CD4-positive, alpha-beta T cell treated with Interleukin-10 for 1 hour (primary cell): ENCODE data around the gene GALNT9.

ENCODE experiments used
- DNase-seq: peaks from one replicate; pipeline ENCODE4 v3.0.0-alpha.2; 2020

Gene GALNT9

GRCh38 chr12:132179431-132180362, 149.7 kb downstream of the GALNT9 start:
- DNase-seq, result no peak

GRCh38 chr12:132178801-132179401, 150.5 kb downstream of the GALNT9 start:
- DNase-seq, result peak; percentile 39

DNA sequence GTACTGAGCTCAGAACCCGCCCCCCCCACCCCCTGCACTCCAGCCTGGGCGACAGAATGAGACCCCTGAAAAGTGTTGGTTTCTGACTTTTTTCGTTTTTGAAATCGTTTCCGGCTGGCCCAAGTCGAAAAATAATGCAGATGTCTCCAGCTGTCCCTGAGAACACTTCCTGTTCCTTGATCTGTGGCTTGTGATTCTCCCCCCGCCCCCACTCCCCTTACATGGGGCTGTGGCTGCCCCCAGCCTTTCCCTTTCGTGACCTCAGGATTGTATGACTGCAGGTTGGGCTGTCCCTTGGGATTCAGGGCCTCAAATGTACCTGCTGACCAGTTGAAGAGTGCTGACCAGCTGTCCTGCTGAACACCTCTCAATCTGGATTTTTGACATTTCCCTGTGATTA, 151.1 kb downstream of the GALNT9 start:
- no peak for DNase-seq

DNA sequence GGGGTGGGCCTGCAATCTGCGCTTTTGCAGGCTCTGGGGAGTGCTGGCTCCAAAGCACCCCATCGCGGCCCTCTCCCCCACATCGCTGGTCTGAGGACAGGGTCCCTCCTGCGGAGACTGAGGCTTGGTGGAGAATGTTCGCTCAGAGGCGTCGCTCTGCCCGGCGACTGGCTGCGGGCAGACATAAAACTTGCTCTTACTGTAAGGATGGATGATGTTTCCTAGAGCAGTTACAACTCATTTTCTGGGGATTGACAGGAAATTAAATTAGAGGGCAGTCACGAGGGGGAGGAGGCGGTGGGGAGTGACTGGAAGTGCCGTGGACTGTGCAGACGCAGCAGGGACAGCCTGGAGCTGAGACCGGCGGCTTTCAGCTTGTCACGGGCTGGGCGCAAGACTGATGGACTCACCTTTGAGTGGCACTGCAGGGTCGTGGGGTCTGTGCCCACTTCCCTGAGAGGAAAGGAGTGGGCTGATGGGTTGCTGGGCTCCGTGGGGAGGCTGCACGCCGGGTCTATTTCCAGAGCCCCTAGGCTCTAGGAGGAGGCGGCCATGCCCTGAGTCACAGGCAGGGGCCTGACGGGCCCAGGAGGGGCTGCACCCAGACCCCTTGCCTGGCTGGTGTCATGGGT, 152.4 kb downstream of the GALNT9 start:
- no peak for DNase-seq

- no peak for DNase-seq
Observed at GRCh38 chr12:132176385-132176919, 152.9 kb downstream of the GALNT9 start.

DNA sequence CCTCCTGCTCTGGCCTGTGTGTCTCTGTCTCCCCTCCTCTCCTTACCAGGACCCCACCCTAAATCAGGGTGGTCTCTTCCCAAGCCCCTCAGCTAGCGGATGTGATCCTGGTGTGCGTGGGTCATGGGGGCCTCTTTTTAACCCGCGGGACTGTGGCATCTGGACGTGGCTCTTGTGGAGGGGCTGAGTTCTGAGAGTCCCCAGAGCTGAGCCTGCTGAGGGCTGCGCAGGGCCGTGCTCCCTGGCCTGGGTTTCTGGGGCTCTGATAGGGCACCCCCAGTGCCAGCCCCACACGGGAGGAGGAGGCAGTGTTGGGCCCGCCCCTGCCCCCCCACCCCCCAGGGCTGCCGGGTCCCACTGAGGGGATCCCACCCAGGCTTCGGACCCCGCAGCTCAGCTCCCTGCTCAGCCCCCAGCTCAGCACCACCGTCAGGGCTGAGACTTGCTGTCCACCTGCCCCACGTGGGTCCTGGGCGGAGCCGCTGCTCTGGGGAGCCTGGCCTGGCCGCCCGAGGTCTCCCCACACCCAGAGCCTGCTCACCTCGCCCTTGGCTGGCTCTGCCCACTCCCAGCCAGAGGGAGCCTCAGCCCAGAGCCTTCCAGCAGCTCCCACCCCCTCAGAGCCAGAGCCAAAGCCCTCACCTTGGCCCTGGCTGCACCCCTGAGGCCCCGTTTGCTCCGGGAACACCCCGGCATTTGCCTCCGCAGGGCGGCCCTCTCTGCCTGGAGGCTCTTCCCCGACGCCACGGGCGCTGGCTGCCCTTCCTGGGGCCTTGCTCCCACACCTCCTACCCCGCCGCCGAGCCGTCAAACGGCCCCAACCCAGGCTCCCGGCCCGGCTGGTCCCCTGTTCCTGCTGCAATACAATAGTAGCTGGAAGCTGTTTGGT, 153.6 kb downstream of the GALNT9 start:
- DNase-seq, result no peak

- DNase-seq, result no peak
Observed at GRCh38 chr12:132174839-132175490, 154.4 kb downstream of the GALNT9 start.

- no peak for DNase-seq
Observed at GRCh38 chr12:132174015-132174838, 155.2 kb downstream of the GALNT9 start.

DNA sequence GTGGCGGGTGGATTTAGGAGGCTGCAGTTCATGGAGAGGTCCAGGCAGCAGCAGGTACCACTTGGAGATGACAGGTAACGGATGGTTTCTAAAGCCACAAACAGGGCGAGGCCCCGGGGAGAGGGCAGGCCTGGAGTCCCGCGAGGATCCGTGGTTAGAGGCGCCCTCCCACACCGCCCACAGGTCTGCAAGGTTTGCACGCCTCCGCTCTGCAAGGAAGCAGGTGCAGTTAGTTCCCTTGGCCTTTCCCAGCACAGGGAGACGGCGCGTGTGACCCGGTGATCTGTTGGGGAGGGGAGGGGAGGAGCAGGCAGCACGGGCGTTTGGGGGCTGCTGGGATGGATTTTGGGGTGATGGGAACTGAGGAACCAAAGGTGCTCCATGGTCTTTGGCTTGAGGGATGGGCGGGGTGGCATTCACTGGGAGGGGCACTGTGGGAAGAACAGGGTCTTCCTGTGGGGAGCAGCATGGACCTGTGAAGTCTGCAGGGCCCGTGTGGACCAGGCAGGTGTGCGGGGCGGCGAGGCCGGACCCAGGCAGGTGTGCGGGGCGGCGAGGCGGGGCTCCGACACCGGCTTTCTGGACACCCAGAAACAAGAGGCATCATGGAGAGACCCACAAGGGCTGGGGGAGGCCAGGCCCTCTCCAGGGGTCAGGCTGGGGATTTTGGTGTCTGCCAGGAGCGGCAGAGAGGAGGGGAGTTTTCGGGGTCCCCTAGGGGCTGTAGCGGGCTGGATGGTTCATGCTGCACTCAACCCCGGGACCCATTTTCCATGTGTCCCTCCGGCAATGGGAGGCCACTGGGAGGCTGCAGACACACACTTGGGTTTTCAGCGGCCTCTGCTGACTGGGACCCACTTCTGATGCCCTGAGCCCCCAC, 156.0 kb downstream of the GALNT9 start:
- no peak for DNase-seq

DNA sequence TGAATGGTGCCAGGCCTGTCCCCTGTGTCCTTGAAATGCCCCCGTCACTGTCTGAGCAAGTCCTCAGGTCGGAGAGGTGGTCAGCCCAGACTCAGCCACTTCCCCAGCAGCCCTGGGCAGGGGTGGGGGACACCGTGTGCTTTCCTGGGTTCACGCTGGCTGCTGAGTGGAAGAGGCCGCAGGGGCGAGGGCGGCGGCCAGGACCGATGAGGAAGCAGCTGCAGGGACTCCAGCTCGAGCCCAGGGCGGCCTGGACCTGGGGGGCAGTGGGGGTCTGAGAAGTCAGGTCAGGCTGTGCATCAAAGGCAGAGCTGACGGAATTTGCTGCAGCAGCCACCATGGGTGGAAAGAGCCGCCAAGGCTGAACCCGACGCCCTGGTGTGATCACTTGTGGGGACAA, 156.8 kb downstream of the GALNT9 start:
- DNase-seq, result no peak

DNA sequence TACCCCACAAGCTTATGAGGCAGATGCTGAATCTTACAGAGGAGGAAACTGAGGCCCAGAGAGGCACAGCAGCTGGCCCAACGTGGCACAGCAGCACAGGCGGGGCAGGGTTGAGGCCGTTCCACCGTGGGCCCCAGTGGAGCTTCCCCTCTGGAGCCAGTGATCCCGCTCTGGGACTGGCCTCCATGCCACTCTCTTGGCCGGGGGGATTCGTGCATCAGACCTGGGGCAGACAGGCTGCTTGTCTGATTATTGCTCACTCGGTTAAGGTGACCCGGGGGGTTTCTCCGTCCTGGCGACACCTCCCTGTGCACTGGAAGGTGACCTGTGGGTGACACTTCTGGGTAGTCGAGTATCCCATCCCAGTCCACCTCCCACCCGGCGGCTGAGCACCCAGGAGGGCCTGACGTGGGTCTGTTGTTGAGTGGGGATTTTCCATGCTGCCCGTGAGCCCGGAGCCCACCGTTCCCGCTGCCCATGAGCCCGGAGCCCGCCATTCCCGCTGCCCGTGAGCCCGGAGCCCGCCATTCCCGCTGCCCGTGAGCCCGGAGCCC, 157.3 kb downstream of the GALNT9 start:
- no peak for DNase-seq

DNA sequence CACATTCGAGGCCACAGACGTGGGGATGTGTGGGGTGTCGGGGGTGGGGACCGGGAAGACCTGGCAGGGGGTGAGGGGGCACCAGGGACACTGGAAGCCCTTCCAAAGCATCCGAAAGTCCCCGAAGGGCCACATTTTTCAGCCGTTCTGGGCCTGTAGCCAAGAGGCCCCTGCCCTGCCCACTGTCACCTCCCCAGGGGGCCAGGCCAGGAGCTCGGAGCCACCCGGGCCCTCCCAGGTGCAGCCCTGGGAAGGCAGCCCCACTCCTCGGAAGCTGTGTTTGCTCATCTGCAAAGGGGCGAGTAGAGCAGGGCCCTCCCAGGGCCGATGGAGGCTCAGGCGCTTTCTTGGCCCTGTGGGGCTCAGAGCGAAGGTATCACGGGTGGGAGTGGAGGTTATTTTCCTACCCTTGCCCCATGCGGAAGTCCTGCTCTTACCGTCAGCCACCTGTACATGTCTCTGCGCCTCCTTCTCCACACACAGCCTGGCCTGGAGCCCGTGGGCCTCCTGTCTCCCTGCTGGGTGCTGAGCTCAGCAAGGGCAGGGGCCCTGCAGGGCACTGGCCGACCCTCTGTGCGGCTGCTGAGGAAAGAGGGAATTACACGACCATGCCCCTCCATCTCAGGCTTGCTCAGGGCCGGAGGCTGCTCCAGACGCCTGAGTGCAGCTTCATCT, 158.0 kb downstream of the GALNT9 start:
- no peak for DNase-seq

- no peak for DNase-seq
Observed at GRCh38 chr12:132170637-132171292, 158.6 kb downstream of the GALNT9 start.

GRCh38 chr12:132170094-132170636, 159.2 kb downstream of the GALNT9 start:
- DNase-seq, result no peak

DNA sequence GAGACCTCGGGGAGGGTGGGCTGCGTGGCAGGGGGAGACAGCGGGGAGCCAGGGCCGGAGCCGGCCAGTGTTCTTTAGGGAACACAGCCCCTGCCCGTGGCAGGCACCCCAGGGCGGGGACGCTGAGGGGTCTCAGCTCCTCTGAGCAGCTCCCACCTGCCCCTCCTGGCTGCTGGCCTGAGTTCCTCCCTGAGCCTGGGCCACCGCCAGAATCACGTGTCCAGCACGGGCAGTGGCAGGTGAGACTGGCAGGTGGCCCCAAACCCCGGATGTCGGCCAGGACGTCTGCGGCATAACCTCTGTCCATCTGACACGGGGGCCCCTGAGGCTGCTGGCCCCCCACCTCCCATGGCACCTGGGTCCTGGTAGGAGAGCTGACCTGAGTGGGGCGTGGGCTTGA, 160.0 kb downstream of the GALNT9 start:
- no peak for DNase-seq

DNA sequence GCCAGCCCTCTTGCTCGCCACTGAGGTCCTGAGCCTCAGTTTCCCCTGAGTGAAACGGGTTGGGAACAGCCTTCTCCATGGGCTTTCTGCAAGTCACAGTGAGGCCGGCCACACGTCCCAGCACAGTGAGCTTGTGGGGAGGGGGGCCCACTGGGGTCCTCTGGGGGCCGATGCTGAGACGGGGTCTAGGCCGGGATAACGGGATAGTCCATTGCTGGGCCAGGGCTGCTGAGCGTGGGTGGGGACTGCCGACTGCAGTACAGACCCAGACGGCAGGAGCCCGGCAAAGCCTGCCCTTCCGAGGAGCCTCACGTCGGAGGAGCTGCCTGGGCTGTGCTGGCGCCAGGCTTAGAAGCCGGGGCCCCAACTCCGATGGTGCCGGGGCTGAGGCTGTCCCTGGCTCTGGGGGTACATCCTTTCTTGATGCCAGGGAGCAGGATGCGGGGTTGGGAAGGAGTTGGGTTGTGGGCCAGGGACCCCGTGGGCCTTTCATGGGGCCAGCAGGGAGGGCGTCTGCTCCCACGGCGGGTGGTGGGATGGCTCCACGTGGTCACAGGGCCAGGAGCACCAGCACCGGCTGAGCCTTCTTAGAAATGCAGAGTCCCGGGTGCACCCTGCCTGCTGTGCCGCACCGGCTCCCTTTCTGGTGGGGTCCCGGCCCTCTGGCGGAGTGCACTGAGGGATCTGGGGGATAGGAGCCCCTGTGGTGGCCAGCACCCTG, 160.9 kb downstream of the GALNT9 start:
- no peak for DNase-seq

DNA sequence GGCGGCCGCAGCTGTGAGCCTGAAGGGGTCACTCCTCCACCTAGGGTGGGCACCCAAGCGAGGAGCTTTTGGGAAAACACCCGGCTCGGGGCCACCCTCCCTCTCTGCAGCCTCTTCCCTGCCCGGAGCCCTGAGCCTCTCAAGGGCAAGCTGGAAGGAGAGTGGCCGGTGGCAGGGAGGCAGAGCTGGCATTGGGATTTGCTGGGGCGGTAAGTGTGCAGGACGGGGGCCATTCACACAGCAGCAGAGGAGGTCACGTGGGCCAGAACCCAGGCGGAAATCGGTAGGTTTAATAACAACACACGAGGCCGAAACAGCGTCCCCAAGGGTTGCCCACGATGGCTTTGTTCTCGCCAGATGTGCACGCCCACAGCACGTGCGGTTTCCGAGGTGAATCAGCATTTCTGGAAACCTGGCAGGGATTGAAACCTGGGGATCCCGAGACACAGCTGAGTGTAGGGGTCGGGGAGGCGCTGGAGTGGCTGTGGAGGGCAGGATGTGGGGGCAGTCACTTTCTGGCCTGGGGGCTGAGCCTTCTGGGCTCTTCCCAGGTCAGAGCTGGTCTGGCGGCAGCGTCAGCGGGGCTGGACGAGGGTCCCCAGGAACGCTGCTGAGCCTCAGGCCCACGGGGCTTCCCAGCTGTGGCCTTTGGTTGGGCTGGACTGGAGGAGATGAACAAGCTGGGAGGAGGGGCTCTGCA, 161.6 kb downstream of the GALNT9 start:
- no peak for DNase-seq
